Activated CD4-positive, alpha-beta T cell treated with anti-CD3 and anti-CD28 coated beads, Interleukin-2, amount 10 ng/mL, durations not matched to agents 7 days and 5 days (primary cell): ENCODE measurements around the gene ETS1. TPM values are rescaled to one million over a fixed set of nuclear protein-coding genes. Genes with fewer than 3 reads are reported as not detected.
A peak's percentile ranks its signal among the peaks of the same experiment; 100 is the strongest.

Experiments used
- CTCF ChIA-PET: fragments of 350-600 bp; sonication (Branson Sonifier 250); formaldehyde crosslinking; loops from one replicate; lab custom pipeline; 2021; ENCODE audit warnings: antibody characterized with exemption; lab: Charles Lee
- POLR2A ChIA-PET: fragments of 350-600 bp; sonication (Branson Sonifier 250); formaldehyde crosslinking; loops from one replicate; lab custom pipeline; 2021; ENCODE audit warnings: antibody characterized with exemption; lab: Charles Lee
- DNase-seq: peaks from one replicate; pipeline ENCODE4 v3.0.0-alpha.2; 2020
- H3K27ac Mint-ChIP-seq: one replicate; pipeline ENCODE4 v1.8.0; 2021; ENCODE audit warnings: mild to moderate bottlenecking, moderate library complexity, mixed read lengths
- H3K27me3 Mint-ChIP-seq: one replicate; pipeline ENCODE4 v1.8.0; 2021; ENCODE audit warnings: mixed read lengths
- H3K36me3 Mint-ChIP-seq: one replicate; pipeline ENCODE4 v1.8.0; 2021; ENCODE audit warnings: low read depth, mixed read lengths
- H3K4me1 Mint-ChIP-seq: one replicate; pipeline ENCODE4 v1.8.0; 2021; ENCODE audit warnings: mixed read lengths
- H3K4me3 Mint-ChIP-seq: one replicate; pipeline ENCODE4 v1.8.0; 2021; ENCODE audit warnings: mild to moderate bottlenecking, moderate library complexity, mixed read lengths
- H3K9me3 Mint-ChIP-seq: one replicate; pipeline ENCODE4 v1.8.0; 2021; ENCODE audit warnings: mixed read lengths
- total RNA-seq, 2 experiments: library from RNA; stranded (reverse); gene quantifications; one replicate each; pipeline ENCODE4 v1.2.3, GENCODE V29; 2021

ETS1 gene
- total RNA-seq, 2 experiments from 2014 or later = 580 to 648 TPM

DNA sequence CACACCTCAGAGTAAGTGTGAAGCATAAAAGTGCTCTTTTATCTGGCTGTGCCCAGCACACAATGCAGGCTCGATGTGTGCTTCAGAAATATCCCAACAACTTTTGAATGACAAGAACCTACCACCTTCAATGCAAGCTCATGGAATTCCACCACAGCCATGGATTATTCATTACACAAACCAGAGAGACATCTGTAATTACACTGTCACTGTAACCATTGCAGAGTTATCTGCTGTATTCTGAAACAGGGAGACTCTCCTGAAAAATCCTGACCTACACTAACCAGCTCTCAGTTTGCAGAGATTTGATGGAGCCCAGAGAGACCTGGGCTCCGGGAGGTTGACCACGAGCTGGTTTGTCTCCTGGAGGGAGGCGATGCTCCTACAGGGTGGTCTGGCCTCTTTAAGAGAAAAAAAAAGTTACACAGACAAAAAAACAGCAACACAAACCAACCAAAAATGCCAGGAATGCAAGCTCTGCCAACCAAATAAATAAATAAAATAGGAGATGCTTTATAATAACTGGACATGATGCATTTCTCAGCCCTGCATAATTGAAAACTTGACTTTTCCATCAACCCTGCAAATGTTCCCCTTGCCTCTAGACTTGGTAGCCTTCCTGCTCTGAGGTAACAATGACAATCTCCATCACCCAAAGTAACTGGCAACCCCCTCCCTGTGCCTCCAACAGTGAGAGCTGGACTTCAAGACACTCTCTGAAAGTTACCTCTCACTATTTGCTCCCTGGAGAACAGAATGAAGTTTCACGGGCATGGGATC is 69.7 kb downstream of the ETS1 start:
- Mint-ChIP-seq H3K27me3 (no peaks in the 10 kb centered on the region), H3K9me3 (no peaks in the 10 kb centered on the region), H3K27ac (peak overlapping the region; percentile 93), H3K4me1 (peaks cover 38% of the 10 kb centered on the region), H3K4me3 (peak overlapping the region; percentile 96), H3K36me3 (peaks cover 90% of the 10 kb centered on the region)
- no peak for DNase-seq
- ChIA-PET CTCF (interaction anchor here (1.0 to 4.6 kb wide), 13 partner anchors 9 to 227 kb away, joined by 3 to 32 read pairs (median 6); no protein-coding TSS in a partner anchor), POLR2A (interaction anchor here (0.6 to 4.3 kb wide), 9 partner anchors 8 to 215 kb away, joined by 3 to 15 read pairs (median 4); partner anchors contain the start of gene ETS1)

DNA sequence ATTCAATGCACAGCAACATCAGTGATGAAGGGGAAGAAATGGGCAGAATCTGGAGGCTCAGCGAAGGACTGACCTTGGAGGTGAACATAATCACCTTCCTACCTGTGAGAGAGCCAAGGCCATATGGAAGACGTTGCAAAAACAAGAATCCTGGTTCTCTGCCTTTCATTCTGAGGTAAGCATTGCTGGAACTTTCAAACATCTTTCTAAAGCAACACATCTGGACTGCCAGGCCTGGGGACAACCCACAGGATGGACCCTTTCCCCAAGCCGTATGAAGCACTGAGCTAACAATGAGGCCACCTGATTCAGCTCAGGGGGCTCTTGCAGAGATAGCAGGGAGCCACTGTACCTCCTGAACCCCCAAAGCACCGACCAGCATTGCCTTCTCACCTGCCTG is 70.5 kb downstream of the ETS1 start:
- no peak for DNase-seq
- H3K4me3 Mint-ChIP-seq = peak overlapping the region; percentile 96
- H3K27ac Mint-ChIP-seq = peak overlapping the region; percentile 93
- peaks cover 46% of the 10 kb centered on the region for H3K4me1 Mint-ChIP-seq
- CTCF ChIA-PET = interaction anchor here (1.0 to 4.6 kb wide), 11 partner anchors 8 to 227 kb away, joined by 3 to 32 read pairs (median 3); no protein-coding TSS in a partner anchor
- H3K27me3 Mint-ChIP-seq = no peaks in the 10 kb centered on the region
- POLR2A ChIA-PET = interaction anchor here (1.0 to 2.1 kb wide), 4 partner anchors 9 to 113 kb away, joined by 3 to 9 read pairs (median 4); no protein-coding TSS in a partner anchor
- H3K36me3 Mint-ChIP-seq = peaks cover 98% of the 10 kb centered on the region
- H3K9me3 Mint-ChIP-seq = no peaks in the 10 kb centered on the region

DNA sequence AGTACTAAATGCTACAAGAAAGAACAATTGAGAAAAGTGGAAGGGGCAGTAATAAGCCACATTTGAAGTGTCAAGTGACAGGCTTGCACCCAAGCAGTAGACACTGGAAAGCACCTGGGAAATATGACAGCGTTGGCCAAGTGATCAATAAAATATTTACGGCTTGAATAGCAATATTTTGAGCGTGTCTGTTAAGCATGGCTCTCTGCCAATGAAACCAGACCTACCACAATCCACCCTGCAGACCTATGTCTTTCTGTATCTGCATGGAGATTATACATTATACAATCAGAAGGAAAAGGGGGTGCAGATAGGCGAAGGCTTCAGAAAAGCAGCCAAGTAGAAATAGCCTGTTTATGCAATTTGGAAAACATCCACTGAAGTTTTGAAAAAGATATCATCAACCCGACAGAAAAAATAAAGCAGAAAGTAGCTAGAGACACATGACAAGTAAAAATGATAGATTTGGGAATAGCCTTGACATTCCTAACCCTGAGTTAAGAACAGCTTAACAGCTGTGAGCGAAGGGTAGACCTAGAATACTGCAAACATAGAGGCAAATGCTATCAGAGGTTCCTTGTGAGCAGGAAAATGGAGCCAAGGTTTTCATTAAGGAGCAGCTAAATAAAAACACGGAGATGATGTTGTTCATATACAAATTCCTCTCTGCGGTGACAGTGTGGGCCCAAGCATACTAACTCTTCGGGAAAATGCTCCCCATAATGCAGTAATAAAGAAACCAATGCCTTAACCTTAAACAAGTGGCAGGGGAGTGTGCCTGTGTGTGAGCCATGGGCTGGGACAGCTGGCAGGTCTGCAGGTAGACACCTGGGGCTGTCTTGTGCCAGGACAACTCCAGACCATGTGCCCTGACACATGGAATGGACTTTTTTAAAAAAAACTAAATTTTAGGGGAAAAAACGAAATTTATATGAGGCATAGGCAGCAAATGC is 71.3 kb downstream of the ETS1 start:
- Mint-ChIP-seq H3K36me3 (peaks cover 98% of the 10 kb centered on the region), H3K4me1 (peaks cover 53% of the 10 kb centered on the region), H3K27me3 (no peaks in the 10 kb centered on the region), H3K4me3 (peak overlapping the region; percentile 96), H3K27ac (peak overlapping the region; percentile 93), H3K9me3 (no peaks in the 10 kb centered on the region)
- DNase-seq = no peak
- ChIA-PET POLR2A (interaction anchor here (1.2 to 2.1 kb wide), 3 partner anchors 9 to 114 kb away, joined by 3 to 9 read pairs (median 5); no protein-coding TSS in a partner anchor), CTCF (interaction anchor here (1.0 to 4.6 kb wide), 10 partner anchors 10 to 226 kb away, joined by 3 to 32 read pairs (median 3); no protein-coding TSS in a partner anchor)

GRCh38 chr11:128515086-128515485 is 72.3 kb downstream of the ETS1 start:
- Mint-ChIP-seq H3K36me3 (peaks cover 97% of the 10 kb centered on the region), H3K4me1 (peaks cover 63% of the 10 kb centered on the region), H3K27ac (peak overlapping the region; percentile 93), H3K4me3 (peak overlapping the region; percentile 96), H3K27me3 (no peaks in the 10 kb centered on the region), H3K9me3 (no peaks in the 10 kb centered on the region)
- CTCF ChIA-PET = interaction anchor here (1.1 to 1.3 kb wide), 2 partner anchors 39 to 118 kb away, joined by 3 to 4 read pairs; no protein-coding TSS in a partner anchor
- no peak for DNase-seq
- POLR2A ChIA-PET = no interaction called here

- peaks cover 96% of the 10 kb centered on the region for H3K36me3 Mint-ChIP-seq
- H3K4me3 Mint-ChIP-seq = peak overlapping the region; percentile 96
- ChIA-PET CTCF (interaction anchor here (1.1 to 3.0 kb wide), 5 partner anchors 12 to 119 kb away, joined by 3 to 12 read pairs (median 4); no protein-coding TSS in a partner anchor), POLR2A (interaction anchor here (0.6 to 1.3 kb wide), 3 partner anchors 11 to 189 kb away, joined by 3 to 4 read pairs (median 3); no protein-coding TSS in a partner anchor)
- H3K27me3 Mint-ChIP-seq = no peaks in the 10 kb centered on the region
- no peaks in the 10 kb centered on the region for H3K9me3 Mint-ChIP-seq
- no peak for DNase-seq
- H3K27ac Mint-ChIP-seq = peak overlapping the region; percentile 93
- H3K4me1 Mint-ChIP-seq = peaks cover 73% of the 10 kb centered on the region
These were observed 73.3 kb downstream of the ETS1 start for GRCh38 chr11:128513915-128514681.

GRCh38 chr11:128512474-128512996 is 74.8 kb downstream of the ETS1 start:
- Mint-ChIP-seq H3K9me3 (no peaks in the 10 kb centered on the region), H3K36me3 (peaks cover 96% of the 10 kb centered on the region), H3K4me1 (peaks cover 87% of the 10 kb centered on the region), H3K27ac (peak overlapping the region; percentile 93), H3K27me3 (no peaks in the 10 kb centered on the region), H3K4me3 (peak overlapping the region; percentile 96)
- ChIA-PET POLR2A (interaction anchor here (0.6 to 1.2 kb wide), 4 partner anchors 13 to 117 kb away, joined by 3 to 5 read pairs (median 3); no protein-coding TSS in a partner anchor), CTCF (interaction anchor here (0.9 to 3.8 kb wide), 11 partner anchors 10 to 222 kb away, joined by 3 to 26 read pairs (median 5); no protein-coding TSS in a partner anchor)
- DNase-seq = no peak

GRCh38 chr11:128511712-128512111 is 75.6 kb downstream of the ETS1 start:
- POLR2A ChIA-PET = interaction anchor here (1.2 kb wide), 1 partner anchor 118 kb away, joined by 3 read pairs; no protein-coding TSS in a partner anchor
- DNase-seq = no peak
- Mint-ChIP-seq H3K27me3 (no peaks in the 10 kb centered on the region), H3K4me1 (peaks cover 95% of the 10 kb centered on the region), H3K27ac (peak overlapping the region; percentile 93), H3K36me3 (peaks cover 96% of the 10 kb centered on the region), H3K9me3 (no peaks in the 10 kb centered on the region), H3K4me3 (peak overlapping the region; percentile 96)
- CTCF ChIA-PET = interaction anchor here (1.1 to 4.5 kb wide), 11 partner anchors 9 to 354 kb away, joined by 3 to 26 read pairs (median 7); no protein-coding TSS in a partner anchor

- ChIA-PET POLR2A (interaction anchor here (0.9 to 1.0 kb wide), 2 partner anchors 14 to 101 kb away, joined by 3 to 4 read pairs; no protein-coding TSS in a partner anchor), CTCF (interaction anchor here (0.6 to 4.5 kb wide), 12 partner anchors 8 to 321 kb away, joined by 3 to 26 read pairs (median 3); no protein-coding TSS in a partner anchor)
- H3K4me3 Mint-ChIP-seq = peak overlapping the region; percentile 71
- H3K27me3 Mint-ChIP-seq = no peaks in the 10 kb centered on the region
- H3K36me3 Mint-ChIP-seq = peaks cover 95% of the 10 kb centered on the region
- no peak for DNase-seq
- peak overlapping the region; percentile 89 for H3K27ac Mint-ChIP-seq
- no peaks in the 10 kb centered on the region for H3K9me3 Mint-ChIP-seq
- H3K4me1 Mint-ChIP-seq = peaks cover 97% of the 10 kb centered on the region
These were observed 77.6 kb downstream of the ETS1 start for GRCh38 chr11:128509621-128510389.

- Mint-ChIP-seq H3K9me3 (no peaks in the 10 kb centered on the region), H3K36me3 (peaks cover 95% of the 10 kb centered on the region), H3K4me3 (peak overlapping the region; percentile 71), H3K4me1 (peaks cover 97% of the 10 kb centered on the region), H3K27ac (peak overlapping the region; percentile 89), H3K27me3 (no peaks in the 10 kb centered on the region)
- ChIA-PET POLR2A (interaction anchor here (1.4 kb wide), 1 partner anchor 10 kb away, joined by 3 read pairs; no protein-coding TSS in a partner anchor), CTCF (interaction anchor here (0.6 to 4.5 kb wide), 11 partner anchors 9 to 322 kb away, joined by 3 to 23 read pairs (median 3); no protein-coding TSS in a partner anchor)
- no peak for DNase-seq
These were observed 78.4 kb downstream of the ETS1 start for GRCh38 chr11:128508770-128509510.

GRCh38 chr11:128507936-128508335 is 79.4 kb downstream of the ETS1 start:
- H3K4me1 Mint-ChIP-seq = peaks cover 96% of the 10 kb centered on the region
- CTCF ChIA-PET = interaction anchor here (1.2 to 4.5 kb wide), 4 partner anchors 10 to 114 kb away, joined by 3 to 23 read pairs (median 8); no protein-coding TSS in a partner anchor
- DNase-seq = no peak
- peaks cover 91% of the 10 kb centered on the region for H3K36me3 Mint-ChIP-seq
- no peaks in the 10 kb centered on the region for H3K27me3 Mint-ChIP-seq
- H3K27ac Mint-ChIP-seq = peak overlapping the region; percentile 89
- H3K9me3 Mint-ChIP-seq = no peaks in the 10 kb centered on the region
- POLR2A ChIA-PET = interaction anchor here (1.4 kb wide), 1 partner anchor 11 kb away, joined by 3 read pairs; no protein-coding TSS in a partner anchor
- H3K4me3 Mint-ChIP-seq = peak overlapping the region; percentile 71
